GM12874 (cell line): Measurements from ENCODE around the gene ARHGAP19.
A peak's percentile ranks its signal among the peaks of the same experiment; 100 is the strongest.

Source experiments
- CTCF ChIP-seq: IDR thresholded peaks from 2 replicates; pipeline ENCODE4 v1.5.1; 2011; ENCODE audit warnings: low read depth, mild to moderate bottlenecking, control low read depth, low read length, moderate library complexity; ENCODE audit not compliant: insufficient read depth

ARHGAP19 gene

GRCh38 chr10:97291357-97292096 is 910 bp downstream of the ARHGAP19 start:
- TF ChIP-seq CTCF = no peak

- TF ChIP-seq CTCF = no peak
These were observed 11.7 kb downstream of the ARHGAP19 start for GRCh38 chr10:97280783-97281182.

GRCh38 chr10:97279121-97279815 is 13.2 kb downstream of the ARHGAP19 start:
- no peak for TF ChIP-seq CTCF

- peak; percentile 37; the same call in 1 of the 2 replicates for TF ChIP-seq CTCF
These were observed 13.9 kb downstream of the ARHGAP19 start for GRCh38 chr10:97278491-97278989.

- no peak for TF ChIP-seq CTCF
These were observed 14.9 kb downstream of the ARHGAP19 start for GRCh38 chr10:97277551-97277950.

GRCh38 chr10:97274828-97275227 is 17.6 kb downstream of the ARHGAP19 start:
- no peak for TF ChIP-seq CTCF

DNA sequence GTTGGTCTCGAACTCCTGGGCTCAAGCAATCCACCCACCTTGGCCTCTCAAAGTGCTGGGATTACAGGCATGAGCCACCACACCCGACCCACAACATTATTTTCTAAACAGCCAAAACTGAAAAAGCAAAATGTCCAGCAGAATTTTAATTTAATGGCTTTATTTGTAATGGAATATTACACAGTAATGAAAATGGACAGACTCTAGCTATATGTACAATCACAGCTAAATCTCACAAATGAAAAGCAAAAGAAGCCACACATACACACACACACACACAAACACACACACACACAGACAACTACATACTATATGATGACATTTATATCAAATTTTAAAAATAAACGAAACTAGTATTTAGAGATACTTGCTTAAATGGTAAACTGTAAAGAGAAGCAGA is 18.7 kb downstream of the ARHGAP19 start:
- TF ChIP-seq CTCF = no peak
